Embryonic facial prominence (tissue), 1 donor: ENCODE data around the gene DDX56.
"Not testable (repeated sequence)": the region's sequence is repeated elsewhere in the genome, so short reads cannot be mapped to it uniquely, and the experiment has no call there.

Experiments used
- DNase-seq: peaks from one replicate; pipeline ENCODE4 v3.0.0-alpha.2; 2016; ENCODE audit errors: extremely low spot score

DDX56 gene

GRCh38 chr7:44563171-44563679, 10.5 kb downstream of the DDX56 start:
- DNase-seq, result no peak

- not testable (repeated sequence) for DNase-seq
Measured at GRCh38 chr7:44562622-44562962, 11.1 kb downstream of the DDX56 start.

- DNase-seq, result no peak
Measured at GRCh38 chr7:44561962-44562621, 11.6 kb downstream of the DDX56 start.

DNA sequence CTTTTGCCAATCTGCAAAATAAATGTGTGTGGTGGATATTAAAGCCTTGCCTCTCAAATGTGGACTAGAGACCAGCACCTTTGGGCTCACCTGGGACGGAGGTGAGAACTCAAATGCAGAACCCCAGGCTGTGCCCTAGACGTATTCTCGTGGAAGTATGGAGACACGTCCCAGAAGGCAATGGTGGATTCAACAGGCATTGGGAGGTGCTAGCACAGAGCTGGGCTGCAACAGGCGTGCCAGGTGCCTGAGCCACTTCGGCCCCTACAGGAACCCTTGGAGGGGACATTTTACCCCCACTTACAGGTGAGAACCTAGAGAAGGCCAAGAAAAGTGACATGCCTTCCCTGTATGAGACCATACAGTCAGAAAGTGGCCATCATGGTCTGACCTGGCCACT, 12.2 kb downstream of the DDX56 start:
- no peak for DNase-seq

DNA sequence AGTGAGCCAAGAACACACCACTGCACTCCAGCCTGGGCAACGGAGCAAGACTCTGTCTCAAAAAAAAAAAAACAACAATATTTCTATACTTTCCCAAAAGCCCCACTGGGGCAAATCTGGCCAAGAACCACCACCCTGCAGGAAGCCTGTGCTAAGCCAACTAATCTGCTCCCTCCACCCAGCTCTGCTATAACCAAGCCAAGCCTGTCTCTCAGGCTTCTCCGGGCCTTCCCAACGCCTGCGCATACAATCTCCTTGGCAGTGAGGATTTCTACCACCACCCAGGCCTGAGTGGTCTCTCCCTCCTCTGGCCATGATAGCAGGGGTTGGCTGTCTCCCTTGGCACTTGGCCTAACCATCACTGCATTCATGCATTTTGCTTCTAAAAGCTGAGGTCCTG, 14.2 kb downstream of the DDX56 start:
- DNase-seq, result no peak

- DNase-seq, result no peak
Measured at GRCh38 chr7:44557485-44557884, 16.2 kb downstream of the DDX56 start.

GRCh38 chr7:44555350-44555749, 18.4 kb downstream of the DDX56 start:
- DNase-seq, result no peak

DNA sequence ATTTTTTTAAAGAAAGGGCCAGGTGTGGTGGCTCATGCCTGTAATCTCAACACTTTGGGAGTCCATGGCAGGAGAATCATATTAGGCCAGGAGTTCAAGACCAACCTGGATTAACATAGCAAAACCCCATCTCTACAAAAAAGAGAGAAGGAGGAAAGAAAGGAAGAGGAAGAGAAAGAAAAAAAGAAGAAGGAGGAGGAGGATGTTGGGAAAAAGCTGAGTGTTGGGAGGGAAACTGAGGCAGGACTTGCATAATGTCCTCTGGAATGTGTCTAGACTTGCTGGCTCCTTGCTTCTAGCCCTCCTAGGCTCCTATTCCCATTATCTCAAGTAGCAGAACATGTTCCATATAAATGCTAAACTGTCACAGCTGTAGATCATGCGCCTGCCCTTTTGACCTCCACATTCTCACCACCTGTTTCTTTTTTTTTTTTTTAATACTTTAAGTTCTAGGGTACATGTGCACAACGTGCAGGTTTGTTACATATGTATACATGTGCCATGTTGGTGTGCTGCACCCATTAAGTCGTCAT, 21.2 kb downstream of the DDX56 start:
- not testable (repeated sequence) for DNase-seq

- no peak for DNase-seq
Measured at GRCh38 chr7:44549457-44549856, 24.3 kb downstream of the DDX56 start.

GRCh38 chr7:44548893-44549292, 24.8 kb downstream of the DDX56 start:
- DNase-seq, result no peak

- DNase-seq, result no peak
Measured at GRCh38 chr7:44547536-44548231, 26.0 kb downstream of the DDX56 start.

GRCh38 chr7:44541876-44542610, 31.7 kb downstream of the DDX56 start:
- DNase-seq, result no peak

DNA sequence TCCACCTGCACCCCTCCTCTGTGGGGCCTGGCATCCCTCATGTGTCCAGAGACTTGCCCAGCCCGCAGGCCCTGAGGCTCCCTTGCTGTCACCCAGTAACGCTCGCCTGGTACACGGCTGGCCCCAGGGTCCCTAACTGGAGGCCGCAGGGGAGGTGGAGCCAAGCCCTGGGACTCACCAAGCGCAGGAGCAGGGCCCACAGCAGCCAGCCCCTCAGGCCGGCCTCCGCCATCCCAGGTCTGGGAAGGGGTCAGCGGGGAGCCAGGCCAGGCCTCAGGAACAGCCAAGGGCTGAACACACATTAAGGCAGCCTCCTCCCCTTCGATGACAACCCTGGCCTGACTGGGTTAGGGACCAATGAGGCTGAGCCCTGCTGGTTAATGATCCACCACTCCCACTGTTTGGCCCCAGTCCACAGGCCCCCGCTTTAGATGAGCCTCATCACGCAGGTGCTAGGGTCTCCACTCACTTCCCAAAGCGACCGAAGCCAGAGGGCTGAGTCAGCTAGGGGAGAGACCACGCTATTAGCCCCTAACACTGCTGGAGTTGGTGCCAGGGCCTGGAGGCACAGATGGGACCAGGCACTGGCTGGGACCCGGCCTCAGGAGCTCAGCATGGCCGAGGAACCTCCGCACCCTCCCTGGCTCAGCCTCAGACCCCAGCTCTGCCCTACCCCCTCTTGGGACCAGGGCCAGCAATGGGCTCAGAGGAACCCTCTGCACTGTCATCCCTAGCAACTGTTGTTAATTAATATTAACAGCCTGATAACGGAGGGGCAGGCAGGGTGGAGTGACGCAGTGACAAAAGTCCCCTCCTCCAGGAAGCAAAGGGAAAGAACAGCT, 32.5 kb downstream of the DDX56 start, which contains the start of gene NPC1L1:
NPC1L1 (minus strand) TSS at position 303 of the 842 bp plus-strand sequence; CDS start at position 232, 71 bp downstream.
- DNase-seq, result no peak

DNA sequence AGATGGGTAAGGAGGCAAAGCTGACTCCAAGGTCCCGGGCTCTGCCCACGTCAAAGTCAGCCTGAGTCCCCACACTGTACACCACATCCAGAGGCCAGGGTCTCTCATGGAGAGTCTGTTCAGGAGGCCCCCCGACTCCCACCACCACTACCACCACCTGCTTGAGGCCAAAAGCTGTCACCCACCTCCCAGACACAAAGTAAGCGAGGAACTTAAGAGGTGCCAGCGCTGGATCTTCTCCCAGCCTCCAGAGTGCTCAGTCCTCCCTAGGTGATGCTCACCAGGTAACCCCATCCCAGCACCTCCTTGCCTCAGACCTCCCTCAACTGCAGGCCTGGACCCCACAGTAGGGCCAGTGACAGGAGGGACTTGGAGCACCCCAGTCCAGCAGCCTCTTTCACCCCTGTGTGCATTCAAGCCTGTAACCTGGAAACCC, 33.1 kb downstream of the DDX56 start:
- no peak for DNase-seq

DNA sequence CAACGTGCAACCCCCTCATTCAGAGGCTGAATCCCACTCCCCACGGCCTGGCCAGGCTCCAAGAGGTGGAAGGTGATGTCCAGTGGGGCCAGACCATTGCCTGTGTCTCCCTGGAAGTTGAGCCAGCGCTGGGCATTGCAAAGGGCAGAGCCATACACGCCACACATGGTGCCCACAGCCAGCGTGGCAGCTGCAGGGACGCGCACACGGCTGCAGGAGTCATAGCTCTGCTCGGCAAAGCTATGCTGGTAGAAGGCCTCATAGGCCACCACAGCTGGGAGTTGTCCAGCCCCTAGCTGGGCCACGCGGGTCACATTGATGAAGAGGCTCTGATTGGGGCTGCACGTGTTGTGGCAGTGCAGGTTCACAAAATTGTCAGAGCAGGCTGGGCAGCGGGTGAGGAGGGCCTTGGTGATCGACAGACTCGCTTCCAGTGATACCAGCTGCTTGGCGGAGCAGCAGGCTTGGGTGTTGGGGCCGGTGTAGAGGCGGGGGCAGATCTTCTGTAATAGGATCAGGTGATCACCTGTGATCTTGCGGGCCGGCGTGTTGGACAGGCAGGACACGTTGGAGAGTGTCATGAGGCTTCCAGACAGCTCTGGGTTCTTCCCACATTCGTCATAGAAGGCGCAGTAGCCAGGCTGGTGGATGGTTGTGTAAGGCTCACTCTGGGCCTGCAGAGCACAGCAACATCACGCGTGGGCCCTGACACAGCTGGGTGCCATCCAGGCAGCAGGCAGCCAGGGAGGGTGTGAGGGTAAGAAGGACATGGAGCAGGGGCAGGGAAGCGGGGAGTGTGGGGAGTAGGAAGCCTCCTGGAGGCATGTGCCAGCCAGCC, 33.8 kb downstream of the DDX56 start:
- no peak for DNase-seq

DNA sequence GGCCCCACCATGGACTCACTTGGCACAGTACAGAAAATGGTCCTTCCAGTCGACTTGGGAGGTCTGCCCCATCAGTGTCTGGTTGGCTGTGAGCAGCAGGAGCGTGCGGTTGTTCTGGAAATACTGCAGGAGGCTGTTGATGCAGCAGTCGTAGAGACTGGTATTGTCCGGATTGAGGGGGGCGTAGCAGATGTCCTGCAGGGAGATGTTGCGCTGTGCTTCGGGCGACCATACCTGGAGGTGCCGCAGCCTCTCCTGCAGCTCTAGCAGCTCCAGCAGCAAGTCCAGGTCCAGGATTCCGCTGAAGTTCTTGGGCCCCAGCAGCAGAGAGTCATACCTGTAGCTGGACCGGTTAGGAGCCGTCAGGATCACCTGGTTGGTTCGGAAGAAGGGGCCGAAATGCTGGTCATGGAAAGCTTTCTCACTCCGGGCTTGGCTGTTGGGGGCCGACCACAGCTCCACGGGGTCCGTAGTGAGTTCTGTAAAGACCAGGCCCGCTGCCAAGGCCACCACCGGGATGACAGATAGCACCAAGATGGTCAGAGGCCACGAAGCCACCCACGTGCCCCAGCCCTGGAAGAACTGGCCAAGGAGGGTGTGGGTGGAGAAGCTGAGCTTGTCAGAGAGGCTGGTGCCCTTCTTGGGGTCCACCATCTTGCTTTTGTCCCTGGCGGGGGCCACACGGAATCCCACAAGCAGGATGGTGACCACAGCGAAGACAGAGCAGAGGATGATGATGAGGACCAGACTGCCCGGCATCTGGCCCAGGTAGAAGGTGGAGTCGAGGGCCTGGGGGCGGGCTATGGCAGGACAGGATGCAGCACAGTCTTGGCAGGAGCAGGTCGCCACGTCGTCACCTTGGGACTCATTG, 34.7 kb downstream of the DDX56 start:
- no peak for DNase-seq

DNA sequence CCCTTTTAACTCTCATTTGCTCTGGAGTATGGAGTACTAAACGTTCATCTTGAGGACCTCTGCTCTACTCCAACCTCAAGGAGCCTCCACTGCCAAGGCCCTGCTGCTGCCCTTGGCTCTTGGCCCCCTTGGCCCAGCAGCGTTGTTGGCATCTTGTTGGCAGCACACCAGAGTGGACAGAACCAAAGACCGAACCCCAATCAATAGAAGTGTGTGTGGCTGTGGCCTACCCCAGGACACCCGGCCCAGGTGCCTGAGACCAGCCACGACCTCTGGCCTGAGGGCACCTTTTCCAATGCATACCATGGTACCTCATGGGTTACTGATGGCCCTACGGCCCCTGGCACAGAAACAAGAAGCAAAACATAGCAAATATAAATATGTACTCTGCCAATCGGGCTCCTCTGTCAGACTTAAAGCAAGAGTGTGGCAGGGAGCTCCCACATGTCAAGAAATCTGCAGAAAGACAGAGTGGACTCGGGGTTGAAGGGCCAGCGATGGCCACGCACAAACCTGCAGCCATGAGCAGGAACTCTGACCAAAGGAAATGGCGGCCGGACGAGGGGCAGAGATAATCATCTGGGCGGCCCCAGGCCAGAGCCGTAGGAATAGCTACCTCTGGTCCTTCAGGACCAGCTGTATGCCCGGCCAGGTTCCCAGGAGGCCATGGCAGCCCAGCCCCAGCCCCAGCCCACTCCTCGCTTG, 35.5 kb downstream of the DDX56 start:
- no peak for DNase-seq

- no peak for DNase-seq
Measured at GRCh38 chr7:44537442-44537841, 36.3 kb downstream of the DDX56 start.

- no peak for DNase-seq
Measured at GRCh38 chr7:44536090-44536489, 37.6 kb downstream of the DDX56 start.
